Measurements from ENCODE around the gene POP4.
A peak's percentile ranks its signal among the peaks of the same experiment; 100 is the strongest.
"Not testable (repeated sequence)": the region's sequence is repeated elsewhere in the genome, so short reads cannot be mapped to it uniquely, and the experiment has no call there.

POP4 gene

GRCh38 chr19:29605653-29606419, at the start of gene POP4:
Gene POP4 (plus strand): TSS chr19:29606283. CDS start chr19:29606319, 36 bp downstream.
- DNase-seq (ENCODE audit: low spot score), result peak; percentile 96

- not testable (repeated sequence) for DNase-seq (ENCODE audit: low spot score)
Measured at GRCh38 chr19:29559110-29559509, 47.0 kb upstream of the POP4 start.

GRCh38 chr19:29559743-29560142, 46.3 kb upstream of the POP4 start:
- DNase-seq (ENCODE audit: low spot score), result no peak

GRCh38 chr19:29560313-29561075, 45.6 kb upstream of the POP4 start:
- DNase-seq (ENCODE audit: low spot score), result no peak

GRCh38 chr19:29561601-29562000, 44.5 kb upstream of the POP4 start:
- no peak for DNase-seq (ENCODE audit: low spot score)

- no peak for DNase-seq (ENCODE audit: low spot score)
Measured at GRCh38 chr19:29562299-29563297, 43.5 kb upstream of the POP4 start.

- DNase-seq (ENCODE audit: low spot score), result no peak
Measured at GRCh38 chr19:29563486-29564101, 42.5 kb upstream of the POP4 start.

GRCh38 chr19:29564574-29565005, 41.5 kb upstream of the POP4 start:
- DNase-seq (ENCODE audit: low spot score), result no peak

GRCh38 chr19:29565171-29565570, 40.9 kb upstream of the POP4 start:
- no peak for DNase-seq (ENCODE audit: low spot score)

GRCh38 chr19:29566496-29567054, 39.5 kb upstream of the POP4 start:
- DNase-seq (ENCODE audit: low spot score), result no peak

- no peak for DNase-seq (ENCODE audit: low spot score)
Measured at GRCh38 chr19:29567366-29567915, 38.6 kb upstream of the POP4 start.

- DNase-seq (ENCODE audit: low spot score), result no peak
Measured at GRCh38 chr19:29568036-29569025, 37.8 kb upstream of the POP4 start.

GRCh38 chr19:29569038-29569911, 36.8 kb upstream of the POP4 start:
- no peak for DNase-seq (ENCODE audit: low spot score)

- DNase-seq (ENCODE audit: low spot score), result no peak
Measured at GRCh38 chr19:29571181-29571580, 34.9 kb upstream of the POP4 start.

GRCh38 chr19:29573486-29573885, 32.6 kb upstream of the POP4 start:
- DNase-seq (ENCODE audit: low spot score), result no peak

- DNase-seq (ENCODE audit: low spot score), result no peak
Measured at GRCh38 chr19:29574510-29574909, 31.6 kb upstream of the POP4 start.

GRCh38 chr19:29576046-29576606, 30.0 kb upstream of the POP4 start:
- no peak for DNase-seq (ENCODE audit: low spot score)

Data from CD4-positive, alpha-beta T cell treated with Interleukin-15 for 4 hours (primary cell).